Heart right ventricle (tissue), 16 donors: ENCODE results near the gene SPTBN1. TPM values are rescaled to one million over a fixed set of nuclear protein-coding genes. Genes with fewer than 3 reads are reported as not detected.

Experiments
- ATAC-seq, 8 donors: fragments of 200-7000 bp; cut with Tn5 transposase; one replicate each; pipeline ENCODE4 v1.9.1; 2020; ENCODE audit warnings: mild to moderate bottlenecking in 8 of 8, moderate library complexity in 8 of 8, moderate number of reproducible peaks in 1 of 8
- DNase-seq, 2 donors: peaks; one replicate each; pipeline ENCODE4 v3.0.0-alpha.2; 2020
- H3K27ac ChIP-seq, 10 donors: fragments of 200-600 bp; sonication (generic) in 2 of 10; one replicate each; pipeline versions ENCODE4 v1.5.0 to v1.8.0; 2020 to 2022; ENCODE audit warnings: mild to moderate bottlenecking in 3 of 10
- H3K27me3 ChIP-seq, 7 donors: fragments of 200-600 bp; one replicate each; pipeline ENCODE4 v1.8.0; 2021 to 2022; ENCODE audit warnings: mild to moderate bottlenecking in 2 of 7
- H3K36me3 ChIP-seq, 9 donors: fragments of 200-600 bp; sonication (generic) in 1 of 9; one replicate each; pipeline versions ENCODE4 v1.5.0 to v1.8.0; 2020 to 2022; ENCODE audit warnings: mild to moderate bottlenecking in 2 of 9
- H3K4me1 ChIP-seq, 9 donors: fragments of 200-600 bp; sonication (generic) in 1 of 9; one replicate each; pipeline versions ENCODE4 v1.5.0 to v1.8.0; 2020 to 2022; ENCODE audit warnings: mild to moderate bottlenecking in 4 of 9
- H3K4me3 ChIP-seq, 10 donors: fragments of 200-600 bp; sonication (generic) in 2 of 10; one replicate each; pipeline versions ENCODE4 v1.5.0 to v1.8.0; 2020 to 2022; ENCODE audit warnings: mild to moderate bottlenecking in 7 of 10, moderate library complexity in 2 of 10
- H3K9me3 ChIP-seq, 11 donors: fragments of 200-600 bp in 10 of 11; sonication (generic) in 2 of 11; one replicate each; pipeline versions ENCODE4 v1.5.0 to v1.8.0; 2013 to 2022; ENCODE audit warnings: mild to moderate bottlenecking in 2 of 11, control low read depth in 1 of 11, moderate library complexity in 1 of 11
- CTCF ChIP-seq, 9 donors: fragments of 200-600 bp; sonication (generic) in 2 of 9; IDR thresholded peaks; one replicate each; pipeline versions ENCODE4 v1.5.0 to v1.8.0; 2021 to 2022; ENCODE audit warnings: antibody characterized with exemption in 9 of 9, mild to moderate bottlenecking in 5 of 9, moderate library complexity in 1 of 9
- WGBS, 2 donors: extraction: QIAGEN DNeasy Blood & Tissue Kit; methylation state at CpG; one replicate each; pipeline ENCODE4 v1.1.7; 2013; ENCODE audit warnings: inconsistent platforms in 1 of 2; 5-methylcytosine and 5-hydroxymethylcytosine counted together
- intact Hi-C, 10 donors: fragments of 100-400 bp; cut with DNase I; formaldehyde crosslinking; loops; one replicate each; pipeline versions ENCODE4 v1.11.1 to v1.14.2; 2022
- polyA plus RNA-seq, 2 donors: library from polyadenylated mRNA; stranded (reverse); fragments of 200-250 nt; gene quantifications; one replicate each; pipeline ENCODE4 v1.2.3, GENCODE V29; 2013
- total RNA-seq, 10 donors: library from RNA; stranded (reverse); fragmentation: NEBNext Ultra II Directional in 3 of 10; extraction: Animal tissue kit (Norgen Biotek cat#: 25700) in 3 of 10; gene quantifications; one replicate each; pipeline versions ENCODE4 v1.2.1 to v1.2.4, GENCODE V29; 2021 to 2023
- donor health status: Arrhythmogenic right ventricular cardiomyopathy.
- donor health status: ischemic (EF 13 %, LVEDD 7.1; RV severe dilation, severe dysfunction).
- donor health status: healthy with polysubstance abuse.
- donor health status: DM: no; HTN: yes; CAD: no.
- donor health status: DM: no; HTN: no; CAD: no.
- donor health status: ischemic (EF 25% LVEDD 6.9; RV normal size, moderate dysfunction).
- donor health status: ischemic (EF 25% LVEDD 5.7; RV mildly dilated, moderate dysfunction).
- donor health status: healthy.
- donor health status: DM: yes; HTN: yes; CAD: no.
- donor health status: Ischemic cardiomyopathy.
- donor health status: ischemic (EF 35%, LVEDD 5.7; RV mildly dilated, moderate dysfunction).
- donor health status: nonischemic (EF 11% LVEDD 7.7; RV severe dilation, severe dysfunction).
- donor health status: DM: yes; HTN: yes; CAD: no.
- donor health status: PGD.
- donor health status: ischemic (EF 29% LVEDD 5.4; RV normal size, mild dysfunction).
- donor health status: nonischemic (EF 23%, LVEDD 6.1; RV moderate dilation, normal function).

SPTBN1 gene
- total and polyA plus RNA-seq, 12 donors, result 91.1 to 643 (median 494) TPM

GRCh38 chr2:54628957-54629356 is 172.8 kb downstream of the SPTBN1 start:
- H3K4me3 ChIP-seq, result no peak overlapping the region
- intact Hi-C loops, result loop anchor here in 1 of 10 donors (10.0 kb wide), 1 partner anchor 104 kb away; no protein-coding TSS in a partner anchor
- peaks cover 9 to 100% (median 95%) of the 10 kb centered on the region in 9 donors for H3K36me3 ChIP-seq
- DNase-seq (no peak), ATAC-seq (no peak)
- no peaks in the 10 kb centered on the region for H3K9me3 ChIP-seq
- TF ChIP-seq CTCF (IDR thresholded peaks at IDR 0.05), result no peak
- peak overlapping the region in 5 of 10 donors; percentile 82 to 95 (median 91) for H3K27ac ChIP-seq
- H3K4me1 ChIP-seq, result peaks cover 42 to 87% (median 72%) of the 10 kb centered on the region in 9 donors
- 85 to 87% methylated on average over 30 of the region's 30 CpGs for WGBS, 2 donors
- H3K27me3 ChIP-seq, result no peaks in the 10 kb centered on the region

- intact Hi-C loops, result loop anchor here in 1 of 10 donors (10.0 kb wide), 1 partner anchor 105 kb away; no protein-coding TSS in a partner anchor
- peaks cover 9 to 100% (median 91%) of the 10 kb centered on the region in 9 donors for H3K36me3 ChIP-seq
- H3K9me3 ChIP-seq, result no peaks in the 10 kb centered on the region
- peaks cover 46 to 87% (median 72%) of the 10 kb centered on the region in 9 donors for H3K4me1 ChIP-seq
- WGBS, 2 donors, result 91 to 92% methylated on average over 20 of the region's 20 CpGs
- TF ChIP-seq CTCF (IDR thresholded peaks at IDR 0.05), result no peak
- H3K27me3 ChIP-seq, result no peaks in the 10 kb centered on the region
- peak in 2 of 8 donors; percentile 4 to 23 for ATAC-seq
- DNase-seq, result no peak
- H3K4me3 ChIP-seq, result no peak overlapping the region
- peak overlapping the region in 8 of 10 donors; percentile 78 to 95 (median 90) for H3K27ac ChIP-seq
Measured at GRCh38 chr2:54629390-54629789, 173.3 kb downstream of the SPTBN1 start.

GRCh38 chr2:54629914-54630857 is 174.1 kb downstream of the SPTBN1 start:
- no peak overlapping the region for H3K4me3 ChIP-seq
- intact Hi-C loops, result loop anchor here in 7 of 10 donors (5.0 to 10.0 kb wide), 8 partner anchors 55 to 425 kb away; no protein-coding TSS in a partner anchor
- WGBS, 2 donors, result 36 to 38% methylated on average over 11 of the region's 11 CpGs
- DNase-seq (peak in 1 of 2 donors; percentile 81), ATAC-seq (peak; percentile 30 to 76 (median 62))
- no peaks in the 10 kb centered on the region for H3K9me3 ChIP-seq
- no peak for TF ChIP-seq CTCF (IDR thresholded peaks at IDR 0.05)
- H3K27ac ChIP-seq, result peak overlapping the region; percentile 6 to 95 (median 88)
- peaks cover 9 to 100% (median 85%) of the 10 kb centered on the region in 9 donors for H3K36me3 ChIP-seq
- peaks cover 54 to 87% (median 72%) of the 10 kb centered on the region in 9 donors for H3K4me1 ChIP-seq
- no peaks in the 10 kb centered on the region for H3K27me3 ChIP-seq

- H3K27ac ChIP-seq, result peak overlapping the region; percentile 6 to 95 (median 88)
- 48 to 51% methylated on average over 30 of the region's 30 CpGs for WGBS, 2 donors
- peaks cover 59 to 88% (median 75%) of the 10 kb centered on the region in 9 donors for H3K4me1 ChIP-seq
- H3K27me3 ChIP-seq, result no peaks in the 10 kb centered on the region
- no peak for TF ChIP-seq CTCF (IDR thresholded peaks at IDR 0.05)
- H3K36me3 ChIP-seq, result peaks cover 9 to 100% (median 77%) of the 10 kb centered on the region in 9 donors
- intact Hi-C loops, result loop anchor here in 7 of 10 donors (5.0 to 10.0 kb wide), 8 partner anchors 56 to 426 kb away; no protein-coding TSS in a partner anchor
- no peaks in the 10 kb centered on the region for H3K9me3 ChIP-seq
- DNase-seq (peak in 1 of 2 donors; percentile 47), ATAC-seq (peak in 3 of 8 donors; percentile 6 to 27 (median 24))
- H3K4me3 ChIP-seq, result no peak overlapping the region
Measured at GRCh38 chr2:54630858-54631497, 174.9 kb downstream of the SPTBN1 start.
